SK-N-SH treated with all-trans-retinoic acid at 6 μM for 48 hours (cell line): ENCODE measurements around the gene MAOA.

Source experiments
- ATAC-seq: fragments of 200-7000 bp; cut with Tn5 transposase; 3 replicates; pipeline ENCODE4 v1.9.1; 2020; ENCODE audit warnings: mild to moderate bottlenecking, moderate library complexity
- ARNTL ChIP-seq: fragments of 450-650 bp; formaldehyde crosslinking; IDR thresholded peaks from 2 replicates; pipeline ENCODE4 v1.5.0; 2020; ENCODE audit warnings: low read depth, mild to moderate bottlenecking, moderate library complexity, borderline replicate concordance
- CSDC2 ChIP-seq: fragments of 250-450 bp; sonication (Bioruptor Pico); IDR thresholded peaks from 2 replicates; pipeline ENCODE4 v1.5.0; 2020; ENCODE audit warnings: mild to moderate bottlenecking, moderate library complexity
- ESRRG ChIP-seq: fragments of 250-450 bp; sonication (Bioruptor Pico); IDR thresholded peaks from 2 replicates; pipeline ENCODE4 v1.6.1; 2021; ENCODE audit warnings: mild to moderate bottlenecking
- GLIS3 ChIP-seq: fragments of 250-450 bp; sonication (Bioruptor Pico); IDR thresholded peaks from 2 replicates; pipeline ENCODE4 v1.5.0; 2020; ENCODE audit warnings: mild to moderate bottlenecking, moderate library complexity
- ISL1 ChIP-seq: fragments of 250-450 bp; sonication (Bioruptor Pico); IDR thresholded peaks from 2 replicates; pipeline ENCODE4 v2.1.2; 2022; ENCODE audit warnings: mild to moderate bottlenecking, moderate library complexity
- OSR1 ChIP-seq: fragments of 250-450 bp; sonication (Bioruptor Pico); IDR thresholded peaks from 2 replicates; pipeline ENCODE4 v1.8.0; 2022; ENCODE audit warnings: moderate library complexity, mild to moderate bottlenecking, inconsistent platforms
- PPARA ChIP-seq: fragments of 250-450 bp; sonication (Bioruptor Pico); IDR thresholded peaks from 2 replicates; pipeline ENCODE4 v1.5.0; 2020; ENCODE audit warnings: mild to moderate bottlenecking, borderline replicate concordance
- RARB ChIP-seq: fragments of 250-450 bp; sonication (Bioruptor Pico); IDR thresholded peaks from 2 replicates; pipeline ENCODE4 v1.8.0; 2021; ENCODE audit warnings: mild to moderate bottlenecking, moderate library complexity
- SNAI2 ChIP-seq: fragments of 250-450 bp; sonication (Bioruptor Pico); IDR thresholded peaks from 2 replicates; pipeline ENCODE4 v1.5.0; 2020; ENCODE audit warnings: mild to moderate bottlenecking, moderate library complexity
- ZC3H10 ChIP-seq: fragments of 250-450 bp; sonication (Bioruptor Pico); IDR thresholded peaks from 2 replicates; pipeline ENCODE4 v1.5.1; 2021; ENCODE audit warnings: mild to moderate bottlenecking, moderate library complexity
- ZFP3 ChIP-seq: fragments of 250-450 bp; sonication (Bioruptor Pico); IDR thresholded peaks from 2 replicates; pipeline ENCODE4 v1.5.0; 2020; ENCODE audit warnings: mild to moderate bottlenecking, moderate library complexity
- ZNF70 ChIP-seq: fragments of 450-650 bp; formaldehyde crosslinking; IDR thresholded peaks from 2 replicates; pipeline ENCODE4 v1.5.0; 2020; ENCODE audit warnings: mild to moderate bottlenecking, moderate library complexity
- ZNF8 ChIP-seq: fragments of 450-650 bp; formaldehyde crosslinking; IDR thresholded peaks from 2 replicates; pipeline ENCODE4 v1.5.0; 2020; ENCODE audit warnings: mild to moderate bottlenecking, moderate library complexity
- TF ChIP-seq, protein P1 (sequence below): fragments of 250-450 bp; sonication (Bioruptor Pico); IDR thresholded peaks from 2 replicates; pipeline ENCODE4 v1.5.1; 2020; ENCODE audit warnings: low read depth, mild to moderate bottlenecking, moderate library complexity
- TF ChIP-seq, protein P2 (sequence below): fragments of 250-450 bp; sonication (Bioruptor Pico); IDR thresholded peaks from 2 replicates; pipeline ENCODE4 v1.8.0; 2020; ENCODE audit warnings: mild to moderate bottlenecking, moderate library complexity, borderline replicate concordance
- TF ChIP-seq, protein P3 (sequence below): fragments of 250-450 bp; sonication (Bioruptor Pico); IDR thresholded peaks from 2 replicates; pipeline ENCODE4 v1.5.0; 2020; ENCODE audit warnings: mild to moderate bottlenecking, moderate library complexity
- TF ChIP-seq, protein P4 (sequence below): fragments of 250-450 bp; sonication (Bioruptor Pico); IDR thresholded peaks from 2 replicates; pipeline ENCODE4 v1.5.1; 2021; ENCODE audit warnings: mild to moderate bottlenecking, moderate library complexity

The MAOA gene

DNA sequence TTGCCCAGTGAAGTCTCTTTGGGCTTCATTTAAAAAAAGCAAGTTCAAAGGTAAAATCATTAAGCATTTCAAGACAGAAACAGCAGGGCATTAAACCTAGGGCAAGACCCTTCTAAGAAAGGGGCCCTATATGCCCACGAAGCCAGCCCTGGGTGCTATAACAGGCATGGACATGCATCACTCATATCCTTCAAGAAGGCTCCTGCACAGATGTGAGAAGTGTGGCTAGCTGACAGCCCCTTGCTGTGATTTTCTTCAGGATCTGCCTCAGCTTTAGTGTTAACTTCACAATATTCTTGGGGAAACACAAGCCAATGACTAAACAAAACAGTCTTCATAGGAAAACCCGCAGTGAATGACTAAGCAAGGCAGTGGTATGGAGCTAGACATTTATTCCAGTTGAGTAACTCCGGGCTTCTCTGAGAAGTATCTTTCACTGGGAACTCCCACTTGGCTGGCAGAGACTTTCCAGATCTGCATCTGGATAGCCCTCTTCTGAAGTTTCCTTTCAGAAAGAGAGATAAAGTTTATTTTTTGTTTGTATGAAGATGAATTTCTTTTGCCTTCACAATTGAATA, 11.9 kb upstream of the MAOA start:
- ATAC-seq: no peak
- TF ChIP-seq ARNTL (no peak), SNAI2 (CRISPR knock-in tag) (no peak), ZC3H10 (CRISPR knock-in tag) (no peak), CSDC2 (CRISPR knock-in tag) (no peak), OSR1 (CRISPR knock-in tag) (no peak), ZNF8 (CRISPR knock-in tag) (no peak), ZNF70 (CRISPR knock-in tag) (no peak)
- TF ChIP-seq, protein P1, sequence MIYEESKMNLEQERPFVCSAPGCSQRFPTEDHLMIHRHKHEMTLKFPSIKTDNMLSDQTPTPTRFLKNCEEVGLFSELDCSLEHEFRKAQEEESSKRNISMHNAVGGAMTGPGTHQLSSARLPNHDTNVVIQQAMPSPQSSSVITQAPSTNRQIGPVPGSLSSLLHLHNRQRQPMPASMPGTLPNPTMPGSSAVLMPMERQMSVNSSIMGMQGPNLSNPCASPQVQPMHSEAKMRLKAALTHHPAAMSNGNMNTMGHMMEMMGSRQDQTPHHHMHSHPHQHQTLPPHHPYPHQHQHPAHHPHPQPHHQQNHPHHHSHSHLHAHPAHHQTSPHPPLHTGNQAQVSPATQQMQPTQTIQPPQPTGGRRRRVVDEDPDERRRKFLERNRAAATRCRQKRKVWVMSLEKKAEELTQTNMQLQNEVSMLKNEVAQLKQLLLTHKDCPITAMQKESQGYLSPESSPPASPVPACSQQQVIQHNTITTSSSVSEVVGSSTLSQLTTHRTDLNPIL (CRISPR knock-in tag): no peak
- TF ChIP-seq, protein P2, sequence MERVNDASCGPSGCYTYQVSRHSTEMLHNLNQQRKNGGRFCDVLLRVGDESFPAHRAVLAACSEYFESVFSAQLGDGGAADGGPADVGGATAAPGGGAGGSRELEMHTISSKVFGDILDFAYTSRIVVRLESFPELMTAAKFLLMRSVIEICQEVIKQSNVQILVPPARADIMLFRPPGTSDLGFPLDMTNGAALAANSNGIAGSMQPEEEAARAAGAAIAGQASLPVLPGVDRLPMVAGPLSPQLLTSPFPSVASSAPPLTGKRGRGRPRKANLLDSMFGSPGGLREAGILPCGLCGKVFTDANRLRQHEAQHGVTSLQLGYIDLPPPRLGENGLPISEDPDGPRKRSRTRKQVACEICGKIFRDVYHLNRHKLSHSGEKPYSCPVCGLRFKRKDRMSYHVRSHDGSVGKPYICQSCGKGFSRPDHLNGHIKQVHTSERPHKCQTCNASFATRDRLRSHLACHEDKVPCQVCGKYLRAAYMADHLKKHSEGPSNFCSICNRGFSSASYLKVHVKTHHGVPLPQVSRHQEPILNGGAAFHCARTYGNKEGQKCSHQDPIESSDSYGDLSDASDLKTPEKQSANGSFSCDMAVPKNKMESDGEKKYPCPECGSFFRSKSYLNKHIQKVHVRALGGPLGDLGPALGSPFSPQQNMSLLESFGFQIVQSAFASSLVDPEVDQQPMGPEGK: no peak

DNA sequence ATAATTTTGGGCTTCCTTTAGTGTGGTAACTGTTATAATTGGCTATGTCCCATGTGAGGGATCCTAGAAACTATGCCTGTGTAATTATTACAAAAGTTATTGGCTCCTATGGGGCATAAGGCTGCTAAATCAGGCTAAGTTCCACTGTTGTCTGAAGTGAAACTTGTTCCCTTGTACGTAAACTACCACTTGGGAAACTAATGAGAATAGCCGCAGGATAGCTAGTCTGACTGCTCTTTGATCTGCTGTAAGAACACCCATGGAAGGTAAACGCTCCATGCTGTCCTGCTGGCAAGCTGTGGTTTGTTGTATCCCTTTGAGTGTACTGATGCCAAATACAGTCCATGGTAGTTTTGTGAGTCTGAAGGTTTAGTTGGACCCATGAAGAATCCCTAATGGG, 9.3 kb upstream of the MAOA start:
- ATAC-seq: no peak
- TF ChIP-seq ISL1 (CRISPR knock-in tag) (no peak), ARNTL (no peak), RARB (CRISPR knock-in tag) (no peak), GLIS3 (no peak), ZC3H10 (CRISPR knock-in tag) (no peak), SNAI2 (CRISPR knock-in tag) (no peak), CSDC2 (CRISPR knock-in tag) (no peak), ZNF70 (CRISPR knock-in tag) (no peak), ZFP3 (no peak), PPARA (CRISPR knock-in tag) (no peak)
- TF ChIP-seq, protein P3, sequence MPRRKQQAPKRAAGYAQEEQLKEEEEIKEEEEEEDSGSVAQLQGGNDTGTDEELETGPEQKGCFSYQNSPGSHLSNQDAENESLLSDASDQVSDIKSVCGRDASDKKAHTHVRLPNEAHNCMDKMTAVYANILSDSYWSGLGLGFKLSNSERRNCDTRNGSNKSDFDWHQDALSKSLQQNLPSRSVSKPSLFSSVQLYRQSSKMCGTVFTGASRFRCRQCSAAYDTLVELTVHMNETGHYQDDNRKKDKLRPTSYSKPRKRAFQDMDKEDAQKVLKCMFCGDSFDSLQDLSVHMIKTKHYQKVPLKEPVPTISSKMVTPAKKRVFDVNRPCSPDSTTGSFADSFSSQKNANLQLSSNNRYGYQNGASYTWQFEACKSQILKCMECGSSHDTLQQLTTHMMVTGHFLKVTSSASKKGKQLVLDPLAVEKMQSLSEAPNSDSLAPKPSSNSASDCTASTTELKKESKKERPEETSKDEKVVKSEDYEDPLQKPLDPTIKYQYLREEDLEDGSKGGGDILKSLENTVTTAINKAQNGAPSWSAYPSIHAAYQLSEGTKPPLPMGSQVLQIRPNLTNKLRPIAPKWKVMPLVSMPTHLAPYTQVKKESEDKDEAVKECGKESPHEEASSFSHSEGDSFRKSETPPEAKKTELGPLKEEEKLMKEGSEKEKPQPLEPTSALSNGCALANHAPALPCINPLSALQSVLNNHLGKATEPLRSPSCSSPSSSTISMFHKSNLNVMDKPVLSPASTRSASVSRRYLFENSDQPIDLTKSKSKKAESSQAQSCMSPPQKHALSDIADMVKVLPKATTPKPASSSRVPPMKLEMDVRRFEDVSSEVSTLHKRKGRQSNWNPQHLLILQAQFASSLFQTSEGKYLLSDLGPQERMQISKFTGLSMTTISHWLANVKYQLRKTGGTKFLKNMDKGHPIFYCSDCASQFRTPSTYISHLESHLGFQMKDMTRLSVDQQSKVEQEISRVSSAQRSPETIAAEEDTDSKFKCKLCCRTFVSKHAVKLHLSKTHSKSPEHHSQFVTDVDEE: no peak
- TF ChIP-seq, protein P2: no peak
- TF ChIP-seq, protein P1 (CRISPR knock-in tag): no peak

DNA sequence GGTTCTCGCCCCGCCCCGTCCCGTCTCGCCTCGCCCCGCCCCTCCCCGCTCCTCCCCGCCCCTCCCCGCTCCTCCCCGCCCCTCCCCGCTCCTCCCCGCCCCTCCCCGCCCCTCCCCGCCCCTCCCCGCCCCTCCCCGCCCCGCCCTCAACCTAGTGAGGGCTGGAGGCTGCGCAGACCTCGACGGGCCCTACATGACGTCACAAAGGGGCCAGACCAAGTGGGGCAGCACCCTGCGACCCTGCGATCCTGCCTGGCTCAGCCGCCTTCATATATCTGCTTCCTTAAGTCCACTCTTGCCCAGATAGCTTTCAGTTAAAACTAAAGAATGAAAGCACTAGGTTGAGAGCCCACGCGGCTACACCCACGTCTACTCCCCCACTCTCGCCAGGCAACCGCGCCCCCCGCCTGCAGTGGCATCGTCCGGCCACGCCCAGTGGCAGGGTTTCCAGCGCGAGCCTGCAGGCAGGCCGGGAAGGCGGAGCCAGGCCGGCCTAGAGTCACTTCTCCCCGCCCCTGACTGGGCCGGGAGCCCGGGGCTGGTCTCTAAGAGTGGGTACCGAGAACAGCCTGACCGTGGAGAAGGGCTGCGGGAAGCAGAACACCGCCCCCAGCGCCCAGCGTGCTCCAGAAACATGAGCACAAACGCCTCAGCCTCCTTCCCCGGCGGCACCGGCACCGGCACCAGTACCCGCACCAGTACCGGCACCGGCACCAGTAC, 1.5 kb upstream of the MAOA start:
- TF ChIP-seq OSR1 (CRISPR knock-in tag) (no peak), ESRRG (CRISPR knock-in tag) (no peak), PPARA (CRISPR knock-in tag) (no peak), RARB (CRISPR knock-in tag) (no peak), ARNTL (no peak), CSDC2 (CRISPR knock-in tag) (no peak), ISL1 (CRISPR knock-in tag) (no peak)
- TF ChIP-seq, protein P4, sequence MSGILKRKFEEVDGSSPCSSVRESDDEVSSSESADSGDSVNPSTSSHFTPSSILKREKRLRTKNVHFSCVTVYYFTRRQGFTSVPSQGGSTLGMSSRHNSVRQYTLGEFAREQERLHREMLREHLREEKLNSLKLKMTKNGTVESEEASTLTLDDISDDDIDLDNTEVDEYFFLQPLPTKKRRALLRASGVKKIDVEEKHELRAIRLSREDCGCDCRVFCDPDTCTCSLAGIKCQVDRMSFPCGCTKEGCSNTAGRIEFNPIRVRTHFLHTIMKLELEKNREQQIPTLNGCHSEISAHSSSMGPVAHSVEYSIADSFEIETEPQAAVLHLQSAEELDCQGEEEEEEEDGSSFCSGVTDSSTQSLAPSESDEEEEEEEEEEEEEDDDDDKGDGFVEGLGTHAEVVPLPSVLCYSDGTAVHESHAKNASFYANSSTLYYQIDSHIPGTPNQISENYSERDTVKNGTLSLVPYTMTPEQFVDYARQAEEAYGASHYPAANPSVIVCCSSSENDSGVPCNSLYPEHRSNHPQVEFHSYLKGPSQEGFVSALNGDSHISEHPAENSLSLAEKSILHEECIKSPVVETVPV: no peak
- TF ChIP-seq, protein P3: no peak
- ATAC-seq: peak; percentile 99
